DLD1 (cell line): ENCODE results near the gene TMEM183A.

Experiments
- in situ Hi-C: cut with HindIII; loops from 2 replicates; pipeline ENCODE4 v1.10.0; 2017; ENCODE audit warnings: low sequenced_read_pairs

The TMEM183A gene

GRCh38 chr1:203028784-203029553 is 21.8 kb downstream of the TMEM183A start:
- in situ Hi-C loops, result no loop called here

GRCh38 chr1:203031467-203031866 is 24.3 kb downstream of the TMEM183A start:
- in situ Hi-C loops, result loop anchor here (5.0 to 10.0 kb wide), 2 partner anchors 131 to 333 kb away; no protein-coding TSS in a partner anchor

GRCh38 chr1:203033287-203033686 is 26.1 kb downstream of the TMEM183A start:
- in situ Hi-C loops, result loop anchor here (5.0 to 10.0 kb wide), 2 partner anchors 129 to 332 kb away; no protein-coding TSS in a partner anchor

DNA sequence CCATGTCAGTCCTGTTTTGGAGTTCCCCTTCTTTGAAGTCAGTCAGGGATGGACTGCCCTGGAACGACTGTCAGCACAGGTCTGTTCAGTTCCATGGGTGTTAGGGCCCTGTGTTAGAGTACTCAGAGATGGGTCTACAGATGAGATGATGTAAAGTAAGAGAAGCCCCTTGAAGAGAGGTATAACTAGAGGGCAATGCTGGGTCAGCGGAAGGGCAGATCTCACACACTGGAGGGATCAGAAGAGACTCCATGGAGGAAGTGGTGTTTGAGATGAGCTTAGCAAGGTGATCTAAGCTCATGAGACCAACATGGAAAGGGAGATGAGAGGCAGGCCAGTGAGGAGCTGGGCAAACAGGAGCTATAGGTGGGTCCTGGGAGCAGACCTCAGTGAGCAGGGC is 26.7 kb downstream of the TMEM183A start:
- in situ Hi-C loops, result loop anchor here (5.0 to 10.0 kb wide), 2 partner anchors 128 to 331 kb away; no protein-coding TSS in a partner anchor

DNA sequence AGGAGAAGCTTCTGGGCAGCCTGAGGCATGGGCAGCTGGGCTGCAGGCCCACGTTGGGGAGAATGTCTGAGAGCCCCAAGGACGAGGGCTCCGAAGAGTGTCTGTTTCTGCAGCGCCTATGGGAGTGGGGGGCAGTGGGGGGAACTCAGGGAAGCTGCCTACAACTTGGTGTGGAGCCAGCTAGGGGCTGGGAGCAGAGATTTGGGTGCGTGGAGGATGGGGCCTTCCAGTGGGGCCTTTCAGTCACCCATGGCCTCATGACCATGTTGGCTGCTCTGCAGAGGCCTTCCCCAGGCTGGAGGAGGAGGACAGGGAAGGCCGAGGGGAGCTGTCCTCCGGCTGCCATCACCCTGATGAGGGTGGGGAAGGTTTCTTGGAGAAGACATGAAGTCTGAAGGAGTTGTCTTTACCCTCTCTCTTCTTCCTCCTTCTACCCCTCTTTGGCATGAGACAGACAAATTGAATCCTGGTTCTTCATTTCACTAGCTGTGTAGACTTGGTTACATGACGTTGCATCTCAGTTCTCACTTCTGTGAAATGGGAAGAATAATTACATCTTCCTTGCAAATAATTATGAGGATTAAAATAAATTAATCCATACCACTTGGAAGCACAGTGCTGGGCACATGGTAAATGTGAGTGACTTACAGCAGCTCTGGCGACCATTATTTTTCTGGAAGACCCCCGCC is 27.4 kb downstream of the TMEM183A start:
- in situ Hi-C loops, result loop anchor here (5.0 to 10.0 kb wide), 2 partner anchors 128 to 330 kb away; no protein-coding TSS in a partner anchor

DNA sequence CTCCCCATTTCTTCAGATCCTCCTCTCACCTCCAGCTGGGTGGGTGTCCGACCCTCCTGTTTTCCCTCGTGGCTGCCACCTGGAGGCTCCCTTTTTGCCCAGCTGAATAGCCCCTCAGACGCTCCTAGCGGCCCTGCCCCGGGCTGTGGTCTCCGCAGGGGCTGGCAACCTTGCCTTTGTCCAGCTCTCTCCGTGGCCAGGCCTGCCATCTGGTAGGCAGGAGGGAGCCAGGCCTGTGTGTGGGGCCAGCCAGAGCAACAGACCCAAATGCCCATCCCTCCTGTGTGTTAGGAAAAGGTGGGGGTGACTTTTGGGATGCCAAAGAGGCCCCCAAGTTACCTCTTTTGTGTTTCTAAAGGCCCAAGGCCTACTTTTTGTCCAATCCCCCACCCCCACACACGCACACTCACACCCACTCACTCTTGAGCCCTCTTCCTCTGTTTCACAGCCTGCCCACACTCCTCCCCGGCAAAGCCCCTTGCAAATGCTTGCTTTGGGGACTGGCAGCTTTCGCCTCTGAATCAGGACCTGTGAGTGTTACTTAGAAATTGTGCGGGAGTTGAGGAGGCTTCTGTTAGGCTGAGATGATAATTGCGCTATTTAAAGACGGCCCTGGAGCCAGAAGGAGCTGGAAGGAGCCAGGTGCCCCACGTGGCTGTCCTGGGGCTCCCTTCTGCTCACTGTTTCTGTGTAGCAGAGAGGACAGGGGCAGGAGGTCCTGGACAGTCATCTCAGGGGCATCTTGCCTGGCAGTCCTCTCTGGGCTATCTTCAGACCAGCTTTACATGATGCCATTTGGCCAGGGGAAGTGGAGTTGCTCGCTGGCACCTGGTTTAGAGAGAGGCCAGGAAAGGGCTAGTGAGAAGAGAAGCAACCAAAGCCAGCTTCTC is 28.2 kb downstream of the TMEM183A start:
- in situ Hi-C loops, result loop anchor here (10.0 kb wide), 1 partner anchor 329 kb away; no protein-coding TSS in a partner anchor

DNA sequence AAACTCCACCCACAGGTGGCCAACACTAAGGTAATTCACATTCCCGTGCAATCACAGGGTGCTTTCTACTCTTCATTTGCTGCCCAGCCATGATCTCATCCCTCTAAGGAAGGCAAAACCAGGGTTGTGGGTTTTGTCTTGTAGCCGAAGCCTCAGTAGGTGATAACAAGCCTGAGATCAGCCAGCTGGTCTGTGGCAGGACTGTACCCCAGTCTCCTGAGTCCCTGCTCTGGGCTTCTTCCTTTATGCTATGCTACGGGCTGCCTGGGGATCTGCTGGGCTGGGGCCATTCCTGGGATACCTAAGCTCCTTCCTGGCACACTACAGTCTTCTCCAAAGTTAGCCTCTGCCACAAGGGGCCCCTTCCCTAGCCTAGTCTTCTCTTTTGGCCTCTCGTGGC is 29.0 kb downstream of the TMEM183A start:
- in situ Hi-C loops, result loop anchor here (10.0 kb wide), 1 partner anchor 329 kb away; no protein-coding TSS in a partner anchor

DNA sequence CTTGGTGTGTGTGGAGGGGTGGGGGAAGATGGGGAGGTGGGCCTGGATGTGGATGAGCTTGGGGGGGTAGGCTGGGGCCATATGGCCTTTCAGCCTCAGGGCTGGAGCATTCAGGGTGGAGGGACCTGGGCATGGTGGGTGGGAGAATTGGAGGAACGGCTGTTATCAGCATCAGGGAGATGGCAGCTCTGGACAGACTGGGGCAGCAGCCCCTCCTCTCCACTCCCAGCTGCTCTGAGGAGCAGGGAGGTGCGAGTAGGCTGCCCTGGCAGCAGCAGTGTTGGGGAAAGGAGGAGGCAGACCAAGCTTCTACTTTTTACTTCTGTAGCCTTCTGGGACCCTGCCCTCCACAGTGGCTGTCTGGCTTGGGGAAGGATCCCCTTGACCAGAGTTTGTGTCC is 29.4 kb downstream of the TMEM183A start:
- in situ Hi-C loops, result loop anchor here (10.0 kb wide), 1 partner anchor 328 kb away; no protein-coding TSS in a partner anchor

GRCh38 chr1:203037509-203038190 is 30.5 kb downstream of the TMEM183A start:
- in situ Hi-C loops, result loop anchor here (10.0 kb wide), 1 partner anchor 327 kb away; no protein-coding TSS in a partner anchor

GRCh38 chr1:203038217-203038741 is 31.1 kb downstream of the TMEM183A start:
- in situ Hi-C loops, result loop anchor here (10.0 kb wide), 1 partner anchor 327 kb away; no protein-coding TSS in a partner anchor

GRCh38 chr1:203038891-203039608 is 31.9 kb downstream of the TMEM183A start:
- in situ Hi-C loops, result loop anchor here (10.0 kb wide), 1 partner anchor 326 kb away; no protein-coding TSS in a partner anchor

DNA sequence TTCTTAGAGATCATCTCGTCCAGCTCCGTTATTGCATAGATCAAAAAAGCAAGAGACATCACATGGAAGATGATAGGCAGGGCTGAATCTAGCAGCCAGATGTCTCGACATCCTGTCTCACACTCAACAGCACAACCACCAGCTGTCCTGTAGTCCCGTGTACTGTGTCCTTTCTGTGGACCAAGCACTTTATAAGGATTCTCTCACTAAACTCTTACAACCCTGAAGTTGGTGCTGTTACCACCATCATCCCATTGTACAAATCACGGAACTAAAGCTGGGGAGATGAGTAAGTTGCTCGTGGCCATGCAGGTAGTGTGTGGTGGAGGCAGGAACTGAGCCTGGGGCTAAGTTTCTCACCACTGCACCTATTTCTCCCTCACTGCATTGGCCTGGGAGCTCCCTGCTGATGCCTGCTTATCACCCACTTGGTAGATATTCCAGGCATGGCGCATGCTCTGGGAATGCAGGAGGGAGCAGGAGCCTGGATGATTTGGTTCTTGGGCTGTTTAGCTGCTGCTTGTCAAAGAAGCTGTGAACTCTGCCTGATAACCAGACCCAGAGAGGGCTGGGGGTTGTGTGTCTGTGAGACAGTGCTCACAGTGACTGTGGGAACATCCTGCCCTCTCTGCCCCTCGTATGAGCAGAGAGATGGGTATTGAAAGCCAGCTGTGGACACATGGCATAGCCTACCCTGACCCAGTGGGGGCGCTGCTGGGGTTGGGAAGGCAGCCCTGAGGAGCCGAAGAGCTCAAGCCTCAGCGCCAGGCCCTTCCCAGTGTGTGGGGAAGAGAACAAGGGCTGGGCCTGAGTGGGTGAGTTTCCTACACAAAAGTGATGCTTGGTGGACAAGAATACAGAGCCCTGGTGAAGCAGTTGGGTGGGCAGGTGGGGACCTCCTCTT is 32.7 kb downstream of the TMEM183A start:
- in situ Hi-C loops, result loop anchor here (10.0 kb wide), 1 partner anchor 325 kb away; no protein-coding TSS in a partner anchor

GRCh38 chr1:203040513-203041275 is 33.5 kb downstream of the TMEM183A start:
- in situ Hi-C loops, result no loop called here

GRCh38 chr1:203041351-203041932 is 34.3 kb downstream of the TMEM183A start:
- in situ Hi-C loops, result no loop called here

DNA sequence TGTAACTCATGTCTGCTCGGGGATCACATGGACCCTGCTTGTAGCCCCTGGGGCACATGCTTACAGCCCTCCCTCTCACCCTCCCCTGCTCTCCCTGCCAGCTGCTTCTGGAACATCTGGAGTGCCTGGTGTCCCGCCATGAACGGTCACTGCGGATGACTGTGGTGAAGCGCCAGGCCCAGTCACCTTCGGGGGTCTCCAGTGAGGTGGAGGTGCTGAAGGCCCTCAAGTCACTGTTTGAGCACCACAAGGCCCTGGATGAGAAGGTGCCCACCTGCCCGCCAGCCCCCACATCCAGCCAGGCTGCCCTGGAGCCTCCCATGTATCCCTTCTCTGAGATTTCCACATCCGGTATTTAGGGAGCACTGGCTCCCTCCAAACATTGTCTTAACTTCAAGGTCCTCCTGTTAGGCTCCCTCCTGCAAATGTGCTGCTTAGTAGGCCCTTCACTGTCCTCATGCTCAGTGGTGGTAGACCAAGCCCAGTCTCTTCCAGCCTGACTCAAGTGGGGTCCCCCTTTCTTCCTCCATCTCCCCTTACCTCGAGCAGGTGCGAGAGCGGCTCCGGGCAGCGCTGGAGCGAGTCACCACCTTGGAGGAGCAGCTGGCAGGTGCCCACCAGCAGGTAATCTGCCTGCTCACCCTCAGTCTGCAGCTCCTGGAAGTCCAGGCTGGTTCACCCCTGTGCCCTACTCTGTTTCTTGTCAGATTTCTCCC is 36.8 kb downstream of the TMEM183A start:
- in situ Hi-C loops, result no loop called here

GRCh38 chr1:203044546-203045250 is 37.5 kb downstream of the TMEM183A start:
- in situ Hi-C loops, result no loop called here
